PC-3 (cell line): ENCODE data around the gene ADCYAP1R1. TPM values are rescaled to one million over a fixed set of nuclear protein-coding genes. Genes with fewer than 3 reads are reported as not detected.

ENCODE experiments used
- ATAC-seq: fragments of 200-7000 bp; cut with Tn5 transposase; 2 replicates; pipeline ENCODE4 v1.9.1; 2020; ENCODE audit warnings: mild to moderate bottlenecking, moderate library complexity
- BruUV-seq: library from RNA; stranded (reverse); fragments of 400-500 nt; replicated peaks from 2 replicates; lab custom pipeline; 2021; lab: Mats Ljungman, UMichigan
- CTCF ChIA-PET: fragments of 300-600 bp; sonication (Branson Sonifier 250); formaldehyde crosslinking; loops from one replicate; lab custom pipeline; 2022; ENCODE audit warnings: antibody characterized with exemption; lab: Charles Lee
- POLR2A ChIA-PET: fragments of 300-600 bp; sonication (Branson Sonifier 250); formaldehyde crosslinking; loops from one replicate; lab custom pipeline; 2022; ENCODE audit warnings: antibody characterized with exemption; ENCODE audit not compliant: unreplicated experiment; lab: Charles Lee
- DNase-seq: peaks from one replicate; pipeline ENCODE4 v3.0.0-alpha.2; 2015
- H2AFZ ChIP-seq: fragments of 300-600 bp; sonication (generic); 2 replicates; pipeline ENCODE4 v1.6.0; 2016; ENCODE audit warnings: antibody characterized with exemption, low read length
- H3F3A ChIP-seq: fragments of 300-600 bp; sonication (generic); one replicate; pipeline ENCODE4 v1.6.0; 2017; ENCODE audit warnings: antibody characterized with exemption, low read length, control low read depth, mild to moderate bottlenecking; ENCODE audit not compliant: unreplicated experiment
- H3K27ac ChIP-seq: fragments of 300-600 bp; sonication (generic); 2 replicates; pipeline ENCODE4 v1.5.1; 2016; ENCODE audit warnings: mild to moderate bottlenecking, low read length
- H3K27me3 ChIP-seq: fragments of 300-600 bp; sonication (generic); 2 replicates; pipeline ENCODE4 v1.6.1; 2016; ENCODE audit warnings: low read length, mixed read lengths
- H3K36me3 ChIP-seq: fragments of 300-600 bp; sonication (generic); 2 replicates; pipeline ENCODE4 v1.6.1; 2016; ENCODE audit warnings: low read depth, mixed run types, low read length, mixed read lengths
- H3K4me1 ChIP-seq: fragments of 300-600 bp; sonication (generic); 2 replicates; pipeline ENCODE4 v1.5.1; 2016; ENCODE audit warnings: low read length; ENCODE audit not compliant: insufficient read depth
- H3K4me2 ChIP-seq: fragments of 300-600 bp; sonication (generic); 2 replicates; pipeline ENCODE4 v1.6.0; 2016; ENCODE audit warnings: low read length
- H3K4me3 ChIP-seq: fragments of 300-600 bp; sonication (generic); 2 replicates; pipeline ENCODE4 v1.5.1; 2016; ENCODE audit warnings: mild to moderate bottlenecking, low read length, mixed read lengths
- H3K79me2 ChIP-seq: fragments of 300-600 bp; sonication (generic); 2 replicates; pipeline ENCODE4 v1.6.1; 2017; ENCODE audit warnings: low read length, mixed read lengths
- H3K9ac ChIP-seq: fragments of 300-600 bp; sonication (generic); 2 replicates; pipeline ENCODE4 v1.6.0; 2016; ENCODE audit warnings: mild to moderate bottlenecking, low read length
- H3K9me2 ChIP-seq: fragments of 300-600 bp; sonication (generic); replicated peaks from 2 replicates; pipeline ENCODE4 v1.6.1; 2016; ENCODE audit warnings: mixed run types, low read length, mixed read lengths
- H3K9me3 ChIP-seq: fragments of 300-600 bp; sonication (generic); 2 replicates; pipeline ENCODE4 v1.6.1; 2016; ENCODE audit warnings: low read length, mixed read lengths
- H4K20me1 ChIP-seq: fragments of 300-600 bp; sonication (generic); 2 replicates; pipeline ENCODE4 v1.6.1; 2016; ENCODE audit warnings: low read length, mixed read lengths
- CTCF ChIP-seq: fragments of 300-600 bp; sonication (generic); conservative IDR thresholded peaks from 2 replicates; pipeline ENCODE4 v1.5.1; 2017; ENCODE audit warnings: antibody characterized with exemption, low read depth, mild to moderate bottlenecking, low read length
- EZH2 ChIP-seq: fragments of 300-600 bp; sonication (generic); IDR thresholded peaks from one replicate; pipeline ENCODE4 v1.6.1; 2017; ENCODE audit warnings: antibody characterized with exemption, mild to moderate bottlenecking, low read length; ENCODE audit not compliant: unreplicated experiment
- EZH2phosphoT487 ChIP-seq: fragments of 300-600 bp; sonication (generic); IDR thresholded peaks from 2 replicates; pipeline ENCODE4 v1.6.1; 2018; ENCODE audit warnings: mild to moderate bottlenecking, antibody characterized with exemption, low read length, borderline replicate concordance
- intact Hi-C: fragments of 100-400 bp; cut with micrococcal nuclease; formaldehyde crosslinking; loops from 2 replicates; pipeline ENCODE4 v1.9.0; 2023
- total RNA-seq: library from RNA; depleted of rRNA; stranded (reverse); fragments of >200 nt; gene quantifications from 2 replicates; pipeline ENCODE4 v1.2.3, GENCODE V29; 2014

ADCYAP1R1 gene
- total RNA-seq, 1 experiment from 2014 or later, result not detected

GRCh38 chr7:31083210-31083786 is 31.2 kb downstream of the ADCYAP1R1 start:
- DNase-seq, result no peak
- BruUV-seq, result no TSS peak
- intact Hi-C loops, result no loop called here
- Histone ChIP-seq H3K9me3 (no peaks in the 10 kb centered on the region), H4K20me1 (no peaks in the 10 kb centered on the region), H3K27ac (no peak overlapping the region), H3K36me3 (no peaks in the 10 kb centered on the region), H3K9ac (no peak overlapping the region), H3K9me2 (no peaks in the 10 kb centered on the region), H2AFZ (no peak overlapping the region), H3K79me2 (no peaks in the 10 kb centered on the region), H3F3A (no peaks in the 10 kb centered on the region), H3K27me3 (peaks cover 52% of the 10 kb centered on the region), H3K4me3 (no peak overlapping the region), H3K4me1 (no peaks in the 10 kb centered on the region), H3K4me2 (no peak overlapping the region)
- POLR2A ChIA-PET, result no interaction called here
- no peak for ATAC-seq
- CTCF ChIA-PET, result no interaction called here
- no peak for TF ChIP-seq CTCF
- TF ChIP-seq EZH2, result no peak
- no peak for TF ChIP-seq EZH2phosphoT487

DNA sequence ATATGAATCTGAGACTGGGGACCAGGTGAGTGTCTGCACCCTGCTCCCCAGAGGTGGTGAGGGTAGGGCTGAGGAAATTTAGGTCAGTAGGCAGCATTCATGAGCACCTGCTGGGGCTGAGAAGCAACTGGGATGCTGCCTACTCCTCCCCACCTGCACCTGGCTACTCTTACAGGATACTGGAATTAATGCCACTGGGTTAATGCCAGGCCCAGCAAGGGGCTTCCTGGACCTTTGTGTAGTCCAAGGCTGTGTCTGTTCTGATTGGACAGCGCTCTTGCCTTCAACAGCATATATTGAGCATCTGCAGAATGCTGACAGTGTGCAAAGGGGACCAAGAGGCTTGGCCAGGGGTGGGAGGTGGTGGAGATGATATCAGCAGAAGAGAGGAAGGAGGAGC is 32.1 kb downstream of the ADCYAP1R1 start:
- no TSS peak for BruUV-seq
- peaks cover 58% of the 10 kb centered on the region for H3K27me3 ChIP-seq
- DNase-seq, result no peak
- intact Hi-C loops, result no loop called here
- TF ChIP-seq CTCF (no peak), EZH2phosphoT487 (no peak), EZH2 (no peak)
- no peaks in the 10 kb centered on the region for H4K20me1 ChIP-seq
- POLR2A ChIA-PET, result no interaction called here
- H3K4me2 ChIP-seq, result no peak overlapping the region
- CTCF ChIA-PET, result no interaction called here
- H3K9me3 ChIP-seq, result no peaks in the 10 kb centered on the region
- no peaks in the 10 kb centered on the region for H3K79me2 ChIP-seq
- H3K4me3 ChIP-seq, result no peak overlapping the region
- H3K36me3 ChIP-seq, result no peaks in the 10 kb centered on the region
- ATAC-seq, result no peak
- H3F3A ChIP-seq, result no peaks in the 10 kb centered on the region
- no peaks in the 10 kb centered on the region for H3K4me1 ChIP-seq
- H3K27ac ChIP-seq, result no peak overlapping the region
- no peak overlapping the region for H3K9ac ChIP-seq
- no peak overlapping the region for H2AFZ ChIP-seq
- H3K9me2 ChIP-seq, result no peaks in the 10 kb centered on the region

- TF ChIP-seq EZH2 (no peak), EZH2phosphoT487 (no peak), CTCF (no peak)
- Histone ChIP-seq H3K27ac (no peak overlapping the region), H3K36me3 (no peaks in the 10 kb centered on the region), H3K79me2 (no peaks in the 10 kb centered on the region), H4K20me1 (no peaks in the 10 kb centered on the region), H3K9me3 (no peaks in the 10 kb centered on the region), H3K4me2 (no peak overlapping the region), H2AFZ (no peak overlapping the region), H3K9ac (no peak overlapping the region), H3K4me3 (no peak overlapping the region), H3F3A (no peaks in the 10 kb centered on the region), H3K27me3 (peaks cover 40% of the 10 kb centered on the region), H3K4me1 (no peaks in the 10 kb centered on the region), H3K9me2 (no peaks in the 10 kb centered on the region)
- no peak for DNase-seq
- no TSS peak for BruUV-seq
- intact Hi-C loops, result no loop called here
- ChIA-PET CTCF (no interaction called here), POLR2A (no interaction called here)
- ATAC-seq, result no peak
Measured at GRCh38 chr7:31087351-31087750, 35.2 kb downstream of the ADCYAP1R1 start.
